ENCODE data around the gene KMT2C.

DNA sequence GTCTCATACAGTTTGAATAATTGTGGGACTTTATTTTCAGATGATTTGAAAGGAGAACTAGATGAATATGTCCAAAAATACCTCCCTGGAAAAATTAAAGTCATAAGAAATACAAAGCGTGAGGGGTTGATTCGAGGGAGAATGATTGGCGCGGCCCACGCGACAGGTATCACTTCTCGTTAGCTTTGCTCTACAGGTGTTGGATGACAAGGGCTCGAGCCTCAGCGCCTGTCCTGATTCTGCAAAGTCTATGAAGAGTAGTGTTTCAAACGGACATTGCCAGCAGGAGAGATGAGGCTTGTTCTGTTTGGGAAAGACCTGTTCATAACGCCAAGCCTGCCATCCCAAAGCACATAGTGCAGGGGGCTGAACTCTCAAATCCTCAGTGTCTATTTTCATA, 330.6 kb downstream of the KMT2C start:
- TF ChIP-seq, protein P1, sequence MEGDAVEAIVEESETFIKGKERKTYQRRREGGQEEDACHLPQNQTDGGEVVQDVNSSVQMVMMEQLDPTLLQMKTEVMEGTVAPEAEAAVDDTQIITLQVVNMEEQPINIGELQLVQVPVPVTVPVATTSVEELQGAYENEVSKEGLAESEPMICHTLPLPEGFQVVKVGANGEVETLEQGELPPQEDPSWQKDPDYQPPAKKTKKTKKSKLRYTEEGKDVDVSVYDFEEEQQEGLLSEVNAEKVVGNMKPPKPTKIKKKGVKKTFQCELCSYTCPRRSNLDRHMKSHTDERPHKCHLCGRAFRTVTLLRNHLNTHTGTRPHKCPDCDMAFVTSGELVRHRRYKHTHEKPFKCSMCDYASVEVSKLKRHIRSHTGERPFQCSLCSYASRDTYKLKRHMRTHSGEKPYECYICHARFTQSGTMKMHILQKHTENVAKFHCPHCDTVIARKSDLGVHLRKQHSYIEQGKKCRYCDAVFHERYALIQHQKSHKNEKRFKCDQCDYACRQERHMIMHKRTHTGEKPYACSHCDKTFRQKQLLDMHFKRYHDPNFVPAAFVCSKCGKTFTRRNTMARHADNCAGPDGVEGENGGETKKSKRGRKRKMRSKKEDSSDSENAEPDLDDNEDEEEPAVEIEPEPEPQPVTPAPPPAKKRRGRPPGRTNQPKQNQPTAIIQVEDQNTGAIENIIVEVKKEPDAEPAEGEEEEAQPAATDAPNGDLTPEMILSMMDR (IDR thresholded peaks at IDR 0.05; ENCODE audit: low read depth, low read length): no peak
- no peak for TF ChIP-seq EZH2phosphoT487 (IDR thresholded peaks at IDR 0.05; ENCODE audit: low read depth)

Measured in OCI-LY3 (cell line).